ENCODE data around the gene CEP85L. TPM values are rescaled to one million over a fixed set of nuclear protein-coding genes. Genes with fewer than 3 reads are reported as not detected.

CEP85L gene
- total and polyA plus RNA-seq, 2 experiments from 2014 or later: 9.1 to 10.1 TPM

GRCh38 chr6:118548613-118549012 is 102.8 kb downstream of the CEP85L start (continued):
- TF ChIP-seq ZNF462 (CRISPR knock-in tag; IDR thresholded peaks at IDR 0.05): no peak
- no peak for TF ChIP-seq CTCF (conservative IDR thresholded peaks at IDR 0.05; ENCODE audit: low read depth in 2 of 2)
- no peak for TF ChIP-seq EZH2phosphoT487 (IDR thresholded peaks at IDR 0.05; ENCODE audit: unreplicated experiment)

DNA sequence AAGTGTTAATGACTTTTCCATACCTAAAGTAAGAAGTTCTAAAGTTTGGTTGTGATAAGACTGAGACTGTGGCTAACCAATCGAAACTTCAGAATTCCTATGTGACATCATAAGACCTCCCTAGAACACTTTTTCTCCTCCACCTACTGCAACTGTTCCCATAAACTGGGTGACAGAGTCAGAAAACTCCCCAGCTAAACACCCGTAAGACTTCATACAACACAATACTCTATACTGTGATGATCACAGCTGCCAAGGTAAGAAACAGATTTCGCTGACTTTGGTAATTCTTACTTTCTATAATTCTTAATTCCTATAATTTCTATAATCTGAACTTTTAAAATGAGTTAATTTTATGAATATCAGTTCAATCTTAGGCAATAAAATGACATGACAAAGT is 103.3 kb downstream of the CEP85L start, which contains the start of gene PLN:
TSS of gene PLN (plus strand) at position 161 of the 400 bp plus-strand sequence. CDS start 10,626 bp downstream, outside the sequence.
- Histone ChIP-seq H3K27ac (ENCODE audit: low read depth) (no peak within 1 kb of the TSS), H3K36me3 (ENCODE audit: insufficient read depth) (no peaks in the 10 kb centered on the region), H3K9me2 (ENCODE audit: insufficient read depth) (no peaks in the 10 kb centered on the region), H4K20me1 (replicated peaks; ENCODE audit: insufficient read depth) (no peaks in the 10 kb centered on the region), H2AFZ (no peak within 1 kb of the TSS), H3F3A (replicated peaks; ENCODE audit: low read depth) (no peaks in the 10 kb centered on the region), H3K79me2 (replicated peaks; ENCODE audit: insufficient read depth) (no peaks in the 10 kb centered on the region), H3K4me1 (ENCODE audit: insufficient read depth) (peaks cover 4% of the 10 kb centered on the region; the same call in 1 of the 2 replicates), H3K27me3 (ENCODE audit: insufficient read depth) (no peaks in the 10 kb centered on the region), H3K4me3 (no peak within 1 kb of the TSS), H3K4me2 (no peak within 1 kb of the TSS)
- H3K27ac Mint-ChIP-seq: peak within 1 kb of the TSS; percentile 80
- peaks cover 10% of the 10 kb centered on the region; the same call in 2 of the 3 replicates for H3K4me1 Mint-ChIP-seq
- ATAC-seq: no peak
- no peaks in the 10 kb centered on the region for H3K9me3 Mint-ChIP-seq
- DNase-seq (ENCODE audit: low spot score): no peak
- H3K36me3 Mint-ChIP-seq (ENCODE audit: low read depth): no peaks in the 10 kb centered on the region
- H3K27me3 Mint-ChIP-seq (ENCODE audit: insufficient read depth, low read depth, poor library complexity): no peaks in the 10 kb centered on the region
- H3K4me3 Mint-ChIP-seq: no peak within 1 kb of the TSS
- no peak for TF ChIP-seq CTCF (conservative IDR thresholded peaks at IDR 0.05; ENCODE audit: low read depth in 2 of 2)
- no peak for TF ChIP-seq JUNB (IDR thresholded peaks at IDR 0.05; ENCODE audit: unreplicated experiment)
- no peak for TF ChIP-seq EZH2 (IDR thresholded peaks at IDR 0.05; ENCODE audit: low read depth, unreplicated experiment)
- no peak for TF ChIP-seq ZNF331 (CRISPR knock-in tag; IDR thresholded peaks at IDR 0.05; ENCODE audit: low read depth)
- no peak for TF ChIP-seq STAT1 (IDR thresholded peaks at IDR 0.05; ENCODE audit: unreplicated experiment)
